Heart right ventricle (tissue), 16 donors: ENCODE data around the gene FRAS1. TPM values are rescaled to one million over a fixed set of nuclear protein-coding genes. Genes with fewer than 3 reads are reported as not detected.
"Not testable (repeated sequence)": the region's sequence is repeated elsewhere in the genome, so short reads cannot be mapped to it uniquely, and the experiment has no call there.

Experiments
- ATAC-seq, 8 donors: fragments of 200-7000 bp; cut with Tn5 transposase; one replicate each; pipeline ENCODE4 v1.9.1; 2020; ENCODE audit warnings: mild to moderate bottlenecking in 8 of 8, moderate library complexity in 8 of 8, moderate number of reproducible peaks in 1 of 8
- DNase-seq, 2 donors: peaks; one replicate each; pipeline ENCODE4 v3.0.0-alpha.2; 2020
- H3K27ac ChIP-seq, 10 donors: fragments of 200-600 bp; sonication (generic) in 2 of 10; one replicate each; pipeline versions ENCODE4 v1.5.0 to v1.8.0; 2020 to 2022; ENCODE audit warnings: mild to moderate bottlenecking in 3 of 10
- H3K27me3 ChIP-seq, 7 donors: fragments of 200-600 bp; one replicate each; pipeline ENCODE4 v1.8.0; 2021 to 2022; ENCODE audit warnings: mild to moderate bottlenecking in 2 of 7
- H3K36me3 ChIP-seq, 9 donors: fragments of 200-600 bp; sonication (generic) in 1 of 9; one replicate each; pipeline versions ENCODE4 v1.5.0 to v1.8.0; 2020 to 2022; ENCODE audit warnings: mild to moderate bottlenecking in 2 of 9
- H3K4me1 ChIP-seq, 9 donors: fragments of 200-600 bp; sonication (generic) in 1 of 9; one replicate each; pipeline versions ENCODE4 v1.5.0 to v1.8.0; 2020 to 2022; ENCODE audit warnings: mild to moderate bottlenecking in 4 of 9
- H3K4me3 ChIP-seq, 10 donors: fragments of 200-600 bp; sonication (generic) in 2 of 10; one replicate each; pipeline versions ENCODE4 v1.5.0 to v1.8.0; 2020 to 2022; ENCODE audit warnings: mild to moderate bottlenecking in 7 of 10, moderate library complexity in 2 of 10
- H3K9me3 ChIP-seq, 11 donors: fragments of 200-600 bp in 10 of 11; sonication (generic) in 2 of 11; one replicate each; pipeline versions ENCODE4 v1.5.0 to v1.8.0; 2013 to 2022; ENCODE audit warnings: mild to moderate bottlenecking in 2 of 11, control low read depth in 1 of 11, moderate library complexity in 1 of 11
- CTCF ChIP-seq, 9 donors: fragments of 200-600 bp; sonication (generic) in 2 of 9; IDR thresholded peaks; one replicate each; pipeline versions ENCODE4 v1.5.0 to v1.8.0; 2021 to 2022; ENCODE audit warnings: antibody characterized with exemption in 9 of 9, mild to moderate bottlenecking in 5 of 9, moderate library complexity in 1 of 9
- WGBS, 2 donors: extraction: QIAGEN DNeasy Blood & Tissue Kit; methylation state at CpG; one replicate each; pipeline ENCODE4 v1.1.7; 2013; ENCODE audit warnings: inconsistent platforms in 1 of 2; 5-methylcytosine and 5-hydroxymethylcytosine counted together
- intact Hi-C, 10 donors: fragments of 100-400 bp; cut with DNase I; formaldehyde crosslinking; loops; one replicate each; pipeline versions ENCODE4 v1.11.1 to v1.14.2; 2022
- polyA plus RNA-seq, 2 donors: library from polyadenylated mRNA; stranded (reverse); fragments of 200-250 nt; gene quantifications; one replicate each; pipeline ENCODE4 v1.2.3, GENCODE V29; 2013
- total RNA-seq, 10 donors: library from RNA; stranded (reverse); fragmentation: NEBNext Ultra II Directional in 3 of 10; extraction: Animal tissue kit (Norgen Biotek cat#: 25700) in 3 of 10; gene quantifications; one replicate each; pipeline versions ENCODE4 v1.2.1 to v1.2.4, GENCODE V29; 2021 to 2023
- donor health status: Arrhythmogenic right ventricular cardiomyopathy.
- donor health status: ischemic (EF 13 %, LVEDD 7.1; RV severe dilation, severe dysfunction).
- donor health status: healthy with polysubstance abuse.
- donor health status: DM: no; HTN: yes; CAD: no.
- donor health status: DM: no; HTN: no; CAD: no.
- donor health status: ischemic (EF 25% LVEDD 6.9; RV normal size, moderate dysfunction).
- donor health status: ischemic (EF 25% LVEDD 5.7; RV mildly dilated, moderate dysfunction).
- donor health status: healthy.
- donor health status: DM: yes; HTN: yes; CAD: no.
- donor health status: Ischemic cardiomyopathy.
- donor health status: ischemic (EF 35%, LVEDD 5.7; RV mildly dilated, moderate dysfunction).
- donor health status: nonischemic (EF 11% LVEDD 7.7; RV severe dilation, severe dysfunction).
- donor health status: DM: yes; HTN: yes; CAD: no.
- donor health status: PGD.
- donor health status: ischemic (EF 29% LVEDD 5.4; RV normal size, mild dysfunction).
- donor health status: nonischemic (EF 23%, LVEDD 6.1; RV moderate dilation, normal function).

Gene FRAS1
- total and polyA plus RNA-seq, 12 donors: 0.93 to 6.2 (median 3.1) TPM

- Histone ChIP-seq H3K9me3 (no peaks in the 10 kb centered on the region), H3K36me3 (no peaks in the 10 kb centered on the region), H3K27ac (no peak overlapping the region), H3K4me1 (peaks cover 0 to 5% (median 0%) of the 10 kb centered on the region in 9 donors), H3K27me3 (no peaks in the 10 kb centered on the region), H3K4me3 (no peak overlapping the region)
- no peak for DNase-seq
- no peak for TF ChIP-seq CTCF (IDR thresholded peaks at IDR 0.05)
- no peak for ATAC-seq
- 77 to 95% methylated on average over 5 of the region's 5 CpGs for WGBS, 2 donors
- intact Hi-C loops: no loop called here
These were observed 485.2 kb downstream of the FRAS1 start for GRCh38 chr4:78542373-78542772.

GRCh38 chr4:78543424-78544125 is 486.5 kb downstream of the FRAS1 start:
- Histone ChIP-seq H3K4me3 (no peak overlapping the region), H3K27me3 (no peaks in the 10 kb centered on the region), H3K4me1 (peaks cover 0 to 5% (median 0%) of the 10 kb centered on the region in 9 donors), H3K36me3 (no peaks in the 10 kb centered on the region), H3K27ac (no peak overlapping the region), H3K9me3 (no peaks in the 10 kb centered on the region)
- DNase-seq (no peak), ATAC-seq (no peak)
- 74 to 78% methylated on average over 2 of the region's 2 CpGs for WGBS, 2 donors
- TF ChIP-seq CTCF (IDR thresholded peaks at IDR 0.05): no peak
- intact Hi-C loops: no loop called here

GRCh38 chr4:78544678-78545077 is 487.6 kb downstream of the FRAS1 start:
- DNase-seq (no peak), ATAC-seq (no peak)
- Histone ChIP-seq H3K36me3 (no peaks in the 10 kb centered on the region), H3K4me3 (no peak overlapping the region), H3K27me3 (no peaks in the 10 kb centered on the region), H3K9me3 (no peaks in the 10 kb centered on the region), H3K27ac (no peak overlapping the region), H3K4me1 (peaks cover 0 to 5% (median 0%) of the 10 kb centered on the region in 9 donors)
- no peak for TF ChIP-seq CTCF (IDR thresholded peaks at IDR 0.05)
- WGBS, 2 donors: 66 to 71% methylated on average over 2 of the region's 2 CpGs
- intact Hi-C loops: no loop called here

GRCh38 chr4:78545275-78546246 is 488.4 kb downstream of the FRAS1 start:
- intact Hi-C loops: no loop called here
- Histone ChIP-seq H3K27me3 (peaks cover 0 to 5% (median 0%) of the 10 kb centered on the region in 7 donors), H3K9me3 (no peaks in the 10 kb centered on the region), H3K4me3 (no peak overlapping the region), H3K4me1 (peaks cover 0 to 5% (median 0%) of the 10 kb centered on the region in 9 donors), H3K36me3 (no peaks in the 10 kb centered on the region), H3K27ac (no peak overlapping the region)
- 74 to 76% methylated on average over 5 of the region's 5 CpGs for WGBS, 2 donors
- peak in 4 of 8 donors; percentile 42 to 70 (median 64) for ATAC-seq
- no peak for DNase-seq
- TF ChIP-seq CTCF (IDR thresholded peaks at IDR 0.05): no peak

- WGBS, 2 donors: 93 to 94% methylated on average over 25 to 28 of the region's 28 CpGs
- peaks cover 0 to 19% (median 5%) of the 10 kb centered on the region in 9 donors for H3K4me1 ChIP-seq
- H3K27ac ChIP-seq, ATAC-seq, DNase-seq, H3K4me3 ChIP-seq, H3K36me3 ChIP-seq, intact Hi-C loops, H3K9me3 ChIP-seq: not testable (repeated sequence)
- H3K27me3 ChIP-seq: peaks cover 0 to 20% (median 0%) of the 10 kb centered on the region in 7 donors
These were observed 490.8 kb downstream of the FRAS1 start for GRCh38 chr4:78547899-78548298.

GRCh38 chr4:78548889-78549288 is 491.8 kb downstream of the FRAS1 start:
- DNase-seq, ATAC-seq, H3K27ac ChIP-seq, intact Hi-C loops, H3K9me3 ChIP-seq, H3K4me3 ChIP-seq, H3K36me3 ChIP-seq: not testable (repeated sequence)
- Histone ChIP-seq H3K27me3 (peaks cover 0 to 22% (median 0%) of the 10 kb centered on the region in 7 donors), H3K4me1 (peaks cover 0 to 29% (median 10%) of the 10 kb centered on the region in 9 donors)
- 93 to 97% methylated on average over 2 of the region's 4 CpGs for WGBS, 2 donors
